HG03442 (cell line): ENCODE data around the gene TDRD7.
"Not testable (repeated sequence)": the region's sequence is repeated elsewhere in the genome, so short reads cannot be mapped to it uniquely, and the experiment has no call there.

Source experiments
- ATAC-seq: cut with Tn5 transposase; IDR thresholded peaks from one replicate; pipeline ENCODE4 v1.9.1; 2021; ENCODE audit warnings: mild to moderate bottlenecking, moderate library complexity; ENCODE audit not compliant: unreplicated experiment

Gene TDRD7

DNA sequence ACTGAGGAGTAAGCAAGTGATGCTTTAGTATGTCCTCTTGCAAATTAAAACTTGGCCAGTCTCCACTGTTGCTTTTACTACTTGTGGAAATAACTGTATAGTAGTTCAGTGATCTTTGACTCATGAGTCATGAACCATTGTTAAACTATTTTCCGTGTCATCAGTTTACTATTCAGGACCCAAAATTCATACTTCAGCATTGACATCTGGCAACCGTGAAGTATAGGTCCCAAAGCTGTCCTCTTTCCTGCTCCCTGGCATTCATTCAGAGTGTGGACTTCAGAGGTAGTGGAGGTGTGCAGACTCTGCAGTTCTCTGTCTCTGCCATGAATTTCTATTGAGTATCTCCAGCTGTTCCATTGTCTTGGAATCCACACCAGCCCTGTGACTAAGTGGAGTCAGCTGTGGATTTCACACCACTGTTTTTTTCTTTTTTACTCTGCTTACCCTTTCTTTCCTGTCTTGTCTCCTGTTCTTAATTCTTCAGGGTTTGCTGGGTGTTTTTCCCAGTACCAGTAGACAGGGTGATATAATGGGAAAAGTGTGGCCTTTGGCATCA lies 7.5 kb downstream of the TDRD7 start:
- no peak for ATAC-seq

DNA sequence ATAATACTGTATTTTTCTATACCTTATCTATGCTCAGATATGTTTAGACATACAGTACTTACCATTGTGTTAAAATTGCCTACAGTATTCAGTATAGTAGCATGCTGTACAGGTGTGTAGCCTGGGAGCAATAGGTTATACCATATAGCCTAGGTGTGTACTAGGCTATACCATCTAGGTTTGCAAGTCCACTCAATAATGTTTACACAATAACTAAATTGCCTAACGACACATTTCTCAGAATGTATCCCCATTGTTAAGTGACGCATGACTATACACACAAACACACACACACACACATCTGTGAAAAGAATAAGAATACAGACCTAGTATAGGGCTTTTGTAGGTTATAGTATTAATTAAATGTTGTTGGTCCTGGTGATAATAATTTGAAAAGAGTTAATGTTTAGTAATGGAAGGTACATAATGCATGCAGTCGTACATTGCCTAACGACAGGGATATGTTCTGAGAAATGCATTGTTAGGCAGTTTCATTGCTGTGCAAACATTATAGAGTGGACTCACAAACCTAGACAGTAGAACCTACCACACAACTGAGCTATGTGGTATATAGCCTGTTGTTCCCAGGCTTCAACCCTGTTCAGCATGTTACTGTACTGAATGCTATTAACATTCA lies 13.6 kb downstream of the TDRD7 start:
- no peak for ATAC-seq

DNA sequence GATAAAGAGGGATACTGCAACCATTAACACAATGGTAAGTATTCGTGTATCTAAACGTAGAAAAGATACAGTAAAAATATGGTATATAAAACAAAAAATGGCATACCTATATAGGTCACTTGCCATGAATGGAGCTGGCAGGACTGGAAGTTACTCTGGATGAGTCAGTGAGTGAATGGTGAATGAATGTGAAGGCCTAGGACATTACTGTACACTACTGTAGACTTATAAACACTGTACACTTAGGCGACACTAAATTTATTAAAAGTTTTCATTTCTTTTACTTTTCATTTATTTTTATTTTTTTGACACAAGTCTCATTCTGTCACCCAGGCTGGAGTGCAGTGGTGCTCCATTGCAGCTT lies 14.1 kb downstream of the TDRD7 start:
- ATAC-seq, result no peak

DNA sequence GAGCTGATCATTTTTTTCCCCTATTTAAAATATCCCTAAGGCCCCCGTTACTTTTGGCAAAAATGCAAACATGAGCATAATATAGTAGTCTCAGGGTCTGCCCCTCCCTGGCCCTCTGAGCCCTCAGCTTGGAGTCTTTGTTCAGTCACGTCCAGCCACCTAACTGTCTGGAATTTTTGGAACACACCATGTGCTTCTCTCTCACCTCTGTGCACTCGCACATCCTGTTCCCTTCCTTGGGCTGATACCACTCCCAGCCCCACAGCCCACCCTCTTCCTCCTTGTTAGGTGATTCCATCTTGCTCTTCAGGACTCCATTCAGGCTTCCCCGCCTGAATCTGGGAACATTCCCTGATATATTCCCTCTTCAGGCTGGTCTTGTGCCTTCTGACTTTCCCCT lies 16.0 kb downstream of the TDRD7 start:
- ATAC-seq, result no peak

DNA sequence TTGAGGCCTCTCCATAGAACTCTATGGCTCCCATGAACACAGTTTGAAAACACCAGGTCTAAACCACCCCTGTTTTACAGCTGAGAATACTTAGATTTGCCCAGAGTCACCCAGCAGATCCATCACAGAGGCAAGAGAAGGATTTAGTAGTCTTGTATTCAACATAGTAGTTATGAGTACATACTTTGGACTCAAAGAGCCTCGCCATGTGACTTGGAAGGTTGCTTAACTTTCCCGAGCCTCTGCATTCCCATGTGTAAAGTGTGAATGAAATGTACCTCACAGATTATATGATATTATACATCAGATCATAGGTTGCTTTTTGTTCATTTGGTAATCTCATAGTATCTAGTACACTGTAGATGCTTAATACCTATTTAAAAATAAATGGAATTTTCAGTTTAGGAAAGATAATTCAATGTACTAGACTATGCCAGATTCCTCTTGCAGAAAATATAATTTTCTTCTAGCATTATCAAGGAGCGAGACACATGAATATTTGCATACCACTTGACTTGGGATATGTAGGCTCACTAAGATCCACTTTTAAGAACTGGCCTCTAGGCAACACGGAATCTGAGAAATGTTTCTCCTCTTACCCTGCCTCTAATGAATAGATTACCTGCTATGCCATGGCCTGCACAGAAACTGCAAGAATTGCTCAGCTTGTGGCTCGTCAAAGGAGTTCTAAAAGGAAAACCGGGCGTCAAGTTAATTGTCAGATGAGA lies 18.6 kb downstream of the TDRD7 start:
- no peak for ATAC-seq

DNA sequence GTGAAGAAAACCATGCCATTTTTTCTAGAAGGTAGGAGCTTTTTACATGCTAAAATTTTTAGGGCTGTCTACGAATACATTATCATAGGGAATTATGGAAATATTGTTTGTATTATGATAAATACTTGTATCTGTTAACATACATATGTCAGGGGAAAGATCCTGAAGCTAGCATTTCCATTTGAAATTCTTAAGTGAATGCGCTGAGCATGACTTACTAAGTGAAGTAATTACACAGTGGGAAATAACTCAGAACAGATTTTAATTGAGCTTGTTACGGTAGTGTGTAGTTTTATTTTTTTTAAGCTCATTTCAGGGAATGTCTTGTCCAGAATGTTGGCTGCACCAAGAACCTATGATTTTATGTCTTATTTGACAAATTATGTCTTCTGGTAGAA lies 19.1 kb downstream of the TDRD7 start:
- ATAC-seq, result no peak

DNA sequence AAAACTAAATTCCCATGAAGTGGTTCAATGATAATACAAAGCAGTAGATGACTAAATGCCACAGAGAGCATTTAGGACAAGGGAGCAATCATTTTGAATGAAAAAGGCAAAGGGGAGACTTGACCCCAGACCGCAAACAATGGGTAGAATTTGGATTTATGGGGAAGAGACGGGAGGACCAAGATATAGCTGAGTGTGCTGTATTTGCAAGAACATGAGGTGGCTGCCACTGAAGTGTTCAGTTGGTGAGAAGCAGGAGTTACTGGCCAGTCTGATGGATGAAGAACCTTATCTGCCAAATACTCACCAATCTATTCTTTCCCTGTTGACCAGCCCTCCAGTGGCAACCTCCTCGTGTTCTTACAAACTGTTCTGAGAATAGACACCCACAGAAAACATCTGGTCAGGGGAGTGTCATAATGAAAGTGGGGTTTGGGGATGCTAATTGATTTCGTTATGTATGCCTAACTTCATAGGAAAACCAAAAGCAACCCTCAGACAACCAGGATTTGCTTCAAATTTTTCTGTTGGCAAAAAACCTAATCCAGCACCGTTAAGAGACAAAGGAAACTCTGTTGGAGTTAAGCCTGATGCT lies 19.8 kb downstream of the TDRD7 start:
- no peak for ATAC-seq

DNA sequence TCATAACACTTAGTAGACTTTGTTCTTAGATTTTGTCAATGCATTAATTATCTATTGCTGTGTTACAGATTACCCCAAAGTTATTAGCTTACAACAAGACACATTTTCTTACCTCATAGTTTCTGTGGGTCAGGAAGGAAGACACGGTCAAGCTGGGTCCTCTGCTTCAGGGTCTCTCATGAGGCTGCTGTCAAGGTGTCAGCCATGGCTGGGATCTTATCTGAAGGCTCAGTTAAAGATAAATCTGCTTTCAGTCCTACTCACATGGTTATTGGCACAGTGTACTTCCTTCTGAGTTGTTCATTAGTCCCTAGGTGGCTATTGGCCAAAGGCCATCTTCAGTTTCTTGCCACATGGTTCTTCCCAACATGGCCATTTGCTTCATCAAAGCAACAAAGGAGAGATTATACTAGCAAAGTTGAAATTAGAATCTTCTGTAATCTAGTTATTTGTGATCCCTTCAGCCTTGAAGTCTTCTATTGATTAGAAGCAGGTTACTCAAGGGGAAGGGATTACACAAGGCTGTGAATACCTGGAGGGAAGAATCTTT lies 25.2 kb downstream of the TDRD7 start:
- no peak for ATAC-seq

DNA sequence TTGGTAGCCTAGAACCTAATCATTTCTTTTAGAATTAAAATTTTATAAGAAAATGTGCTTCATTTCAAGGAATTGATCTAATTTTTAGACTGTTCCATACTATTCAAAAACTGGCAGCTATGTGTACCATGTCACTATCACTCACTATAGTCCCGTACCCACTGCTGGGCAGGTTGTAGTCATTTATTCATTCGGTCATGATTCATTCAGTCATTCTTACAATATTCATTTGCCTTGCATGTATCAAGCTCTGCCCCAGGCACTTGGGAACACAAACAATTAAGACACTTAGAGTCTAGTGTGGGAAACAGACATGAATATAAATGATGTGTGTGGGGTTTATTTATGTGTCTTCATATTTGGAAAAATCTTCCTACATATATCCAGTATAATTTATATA lies 26.4 kb downstream of the TDRD7 start:
- ATAC-seq, result no peak

DNA sequence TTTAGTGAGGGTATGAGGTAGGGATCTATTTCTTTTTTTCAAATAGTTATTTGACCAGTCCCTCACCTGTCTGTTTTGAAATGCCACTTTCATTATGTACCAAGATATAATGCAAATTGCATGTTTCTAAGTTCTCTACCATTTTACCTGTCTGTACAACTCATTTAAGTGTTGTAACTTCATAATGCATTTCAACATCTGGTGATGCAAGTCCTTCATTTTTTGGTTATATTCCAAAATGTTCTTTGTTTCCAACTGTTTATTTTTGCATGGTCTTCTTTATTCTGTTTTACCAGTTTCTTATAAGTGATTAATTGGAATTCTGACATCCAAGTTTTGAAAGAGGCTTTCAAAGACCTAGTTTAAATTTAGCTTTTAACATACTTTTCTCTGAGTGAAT lies 26.8 kb downstream of the TDRD7 start:
- ATAC-seq, result no peak

DNA sequence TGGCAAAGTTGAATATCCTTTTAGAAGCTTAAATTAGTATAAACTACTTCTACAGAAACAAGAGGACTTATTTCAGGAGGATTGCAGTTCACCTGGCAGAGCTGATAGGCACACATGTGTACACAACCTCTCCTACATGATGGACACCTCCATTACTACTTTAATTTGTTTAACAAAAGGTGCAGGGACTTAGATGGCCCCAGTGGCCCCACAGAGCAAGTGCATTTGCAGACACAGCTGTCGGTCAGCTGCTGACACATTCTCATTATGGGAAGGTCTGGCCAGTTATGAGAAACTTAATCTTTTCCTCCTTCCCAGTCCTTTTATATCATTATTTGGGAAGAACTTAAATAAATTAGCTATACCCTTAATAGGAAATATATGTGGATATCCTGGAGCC lies 28.3 kb downstream of the TDRD7 start:
- no peak for ATAC-seq

DNA sequence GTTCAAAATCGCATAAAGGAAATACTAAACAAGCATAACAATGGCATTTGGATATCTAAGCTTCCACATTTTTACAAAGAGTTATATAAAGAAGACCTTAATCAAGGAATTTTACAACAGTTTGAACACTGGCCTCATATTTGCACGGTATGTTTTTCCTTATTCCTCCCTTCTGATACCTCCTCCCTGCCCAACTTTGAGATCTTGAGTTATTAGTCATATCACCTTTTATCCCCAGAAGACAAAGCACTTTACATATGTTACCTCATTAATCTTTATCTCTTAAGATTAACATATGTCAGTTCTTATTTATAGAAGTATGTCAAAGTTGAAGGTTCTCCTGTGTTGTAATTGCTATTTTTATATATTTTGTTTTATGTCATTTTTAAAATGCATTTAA lies 29.8 kb downstream of the TDRD7 start:
- no peak for ATAC-seq

DNA sequence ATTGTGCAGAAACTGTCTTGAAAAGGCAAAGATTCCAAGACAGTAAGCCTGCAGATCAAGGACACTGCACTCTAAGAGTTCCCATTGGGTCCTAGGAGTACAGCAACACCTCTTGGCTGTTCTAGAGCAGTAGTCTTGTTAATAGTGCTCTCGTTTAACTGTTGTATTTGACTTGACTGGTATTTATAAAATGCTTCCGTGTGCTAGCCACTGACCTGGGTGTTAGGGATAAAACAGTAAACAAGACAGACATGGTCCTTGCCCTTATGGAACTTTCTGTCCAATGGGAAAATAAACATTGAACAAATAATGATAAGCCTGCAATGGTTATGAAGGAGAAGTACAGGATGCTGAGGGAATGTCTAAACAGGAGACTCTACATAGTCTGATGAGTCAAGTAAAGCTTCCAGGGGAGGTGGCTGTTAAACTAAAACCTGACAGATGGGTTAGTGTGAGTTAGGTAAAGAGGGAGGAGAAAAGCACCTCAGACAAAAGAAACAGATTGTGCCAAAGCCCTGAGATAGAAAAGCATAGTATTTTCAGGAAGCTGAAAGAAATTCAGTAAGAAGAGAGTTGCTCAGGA lies 33.3 kb downstream of the TDRD7 start:
- ATAC-seq, result no peak

DNA sequence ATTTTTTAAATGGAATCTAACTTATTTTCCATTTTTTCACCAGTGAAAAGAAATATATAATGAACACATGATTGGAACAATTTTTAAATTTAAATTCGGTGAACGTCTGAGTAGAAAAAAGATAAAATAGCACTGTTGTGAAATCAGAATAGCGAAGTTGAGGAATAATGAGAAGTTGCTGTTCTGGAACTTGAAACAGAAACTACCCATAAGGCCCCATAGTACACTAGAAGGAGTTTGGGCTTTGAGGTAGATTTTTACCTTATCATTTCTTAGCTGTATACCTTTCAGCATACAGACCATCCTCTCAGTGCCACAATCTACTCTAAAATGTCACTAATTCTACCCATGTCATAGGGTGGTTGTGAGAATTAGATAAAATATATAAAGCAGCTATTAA lies 35.1 kb downstream of the TDRD7 start:
- no peak for ATAC-seq

DNA sequence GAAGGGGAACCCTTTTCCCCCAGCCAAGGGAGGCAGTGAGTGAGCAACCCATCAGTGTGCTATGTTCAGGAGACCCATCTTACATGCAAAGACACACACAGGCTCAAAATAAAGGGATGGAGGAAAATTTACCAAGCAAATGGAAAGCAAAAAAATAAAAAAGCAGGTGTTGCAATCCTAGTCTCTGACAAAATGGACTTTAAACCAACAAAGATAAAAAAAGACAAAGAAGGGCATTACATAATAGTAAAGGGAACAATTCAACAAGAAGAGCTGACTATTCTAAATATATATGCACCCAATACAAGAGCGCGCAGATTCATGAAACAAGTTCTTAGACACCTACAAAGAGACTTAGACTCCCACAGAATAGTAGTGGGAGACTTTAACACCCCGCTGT lies 41.7 kb downstream of the TDRD7 start:
- ATAC-seq, result not testable (repeated sequence)

DNA sequence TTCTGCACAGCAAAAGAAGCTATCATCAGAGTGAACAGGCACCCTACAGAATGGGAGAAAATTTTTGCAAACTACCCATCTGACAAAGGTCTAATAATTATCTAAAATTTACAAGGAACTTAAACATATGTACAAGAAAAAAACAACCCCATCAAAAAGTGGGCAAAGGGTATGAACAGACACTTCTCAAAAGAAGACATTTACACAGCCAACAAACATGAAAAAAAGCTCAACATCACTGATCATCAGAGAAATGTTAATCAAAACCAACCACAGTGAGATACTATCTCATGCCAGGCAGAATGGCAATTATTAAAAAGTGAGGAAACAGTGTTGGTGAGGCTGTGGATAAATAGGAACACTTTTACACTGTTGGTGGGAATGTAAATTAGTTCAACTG lies 44.9 kb downstream of the TDRD7 start:
- not testable (repeated sequence) for ATAC-seq

DNA sequence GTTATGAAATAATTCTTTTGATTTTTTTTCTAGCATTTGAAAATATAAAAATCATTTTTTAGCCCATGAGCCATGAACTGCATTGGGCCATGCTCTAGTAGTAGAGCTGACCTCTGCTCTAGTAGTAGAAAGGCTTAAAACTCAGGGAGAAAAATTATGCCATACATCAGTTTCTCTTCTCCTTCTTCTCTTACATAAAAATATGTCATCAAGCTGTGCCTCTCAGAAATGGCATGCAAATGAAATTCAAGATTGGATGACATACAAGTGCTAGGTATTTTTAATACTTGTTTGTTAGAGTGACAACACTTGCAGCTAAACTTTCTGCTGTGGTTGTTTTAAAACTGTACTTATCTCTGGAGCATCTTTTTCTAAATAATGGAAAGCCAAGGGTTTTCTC lies 47.4 kb downstream of the TDRD7 start:
- no peak for ATAC-seq

DNA sequence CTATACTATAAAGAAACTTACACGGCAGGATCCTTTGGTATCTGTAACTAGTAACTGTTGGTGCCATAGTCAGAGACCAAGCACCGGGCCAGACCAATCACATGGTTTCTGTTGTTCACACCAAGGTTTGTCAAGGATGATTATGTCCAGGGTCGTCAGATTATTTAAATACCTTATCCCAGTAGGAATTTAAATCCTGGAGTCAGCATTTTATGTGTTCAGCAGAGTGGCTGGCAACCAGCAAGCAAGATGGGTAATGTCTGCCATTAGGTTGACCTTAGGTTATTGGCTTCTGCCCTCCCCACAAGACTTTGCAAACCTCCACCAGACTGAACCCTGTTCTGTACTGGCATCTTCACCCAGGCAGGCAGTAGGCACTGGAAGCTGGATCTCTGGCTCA lies 50.3 kb downstream of the TDRD7 start:
- no peak for ATAC-seq

DNA sequence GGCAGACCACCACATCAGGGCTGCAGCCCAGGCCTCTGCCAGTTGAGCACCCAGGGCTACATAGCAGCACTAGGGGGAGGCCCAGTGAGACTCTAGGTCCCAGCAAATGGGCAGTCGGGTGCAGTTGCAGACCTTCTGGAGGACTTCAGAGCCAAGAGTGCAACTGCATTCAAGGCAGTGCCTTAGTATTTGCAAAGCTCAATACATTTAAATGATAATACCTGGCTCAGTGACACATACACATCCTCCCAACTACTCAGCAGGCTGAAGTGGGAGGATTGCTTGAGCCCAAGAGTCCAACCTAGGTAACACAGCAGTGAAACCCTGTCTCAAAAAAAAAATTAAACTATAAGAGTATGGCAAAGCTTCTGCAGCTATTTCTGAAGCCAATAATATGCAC lies 51.0 kb downstream of the TDRD7 start:
- ATAC-seq, result no peak

DNA sequence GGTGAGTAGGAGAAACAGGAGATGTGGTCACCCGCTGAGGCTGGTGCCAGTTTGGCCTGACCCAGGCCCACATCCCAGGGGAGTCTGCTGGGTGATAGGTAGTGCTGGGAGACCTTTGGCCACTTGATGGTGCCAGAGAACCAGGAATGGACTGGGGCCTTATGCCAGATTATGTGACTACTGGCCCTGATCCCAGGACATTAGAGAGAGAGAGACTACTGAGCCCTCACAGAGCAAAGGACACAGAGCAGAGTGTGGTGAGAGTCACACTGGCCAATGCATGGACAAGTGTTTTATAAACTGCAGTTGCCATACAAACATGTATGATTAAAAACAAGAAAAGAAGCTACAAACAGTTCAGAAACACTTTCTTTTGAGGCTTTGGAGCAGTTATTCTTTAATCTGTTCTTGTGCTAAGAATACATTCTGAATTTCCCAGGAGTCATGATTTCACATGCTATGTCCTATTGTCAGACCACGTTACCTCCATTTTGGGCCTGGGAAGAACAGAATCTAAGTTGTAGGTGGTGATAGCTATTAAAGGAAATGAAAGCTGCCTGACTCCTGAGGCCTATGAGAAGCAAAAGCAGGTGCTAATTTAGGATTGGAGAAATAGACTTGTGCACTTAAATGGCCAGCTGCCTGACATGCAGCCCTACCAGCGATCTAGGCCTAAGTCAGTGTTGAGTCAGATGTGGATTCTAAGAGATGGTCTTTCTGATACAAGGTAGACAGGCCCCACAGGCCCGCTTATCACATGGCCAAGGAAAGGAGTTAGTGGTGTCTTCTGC lies 57.0 kb downstream of the TDRD7 start:
- peak; percentile 78 for ATAC-seq

DNA sequence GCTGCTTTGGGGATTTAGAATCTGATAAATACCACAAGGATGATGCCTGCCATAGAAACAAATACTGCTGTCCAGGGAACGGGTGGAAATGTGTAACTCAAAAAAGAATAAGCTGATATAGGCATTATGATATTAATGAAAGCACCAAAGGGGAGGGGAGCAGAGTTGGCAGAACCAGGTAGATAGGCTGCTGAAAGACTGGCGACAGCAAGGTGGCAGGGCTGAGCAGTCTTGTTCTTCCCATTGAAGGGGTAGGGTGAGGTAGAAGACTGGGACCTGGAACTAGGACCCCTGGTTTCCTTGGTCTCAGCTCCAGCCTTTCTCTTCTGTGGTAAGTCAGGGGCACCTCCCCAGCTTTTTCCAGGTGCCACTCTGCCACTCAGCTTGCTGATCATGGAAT lies 58.2 kb downstream of the TDRD7 start:
- no peak for ATAC-seq
